ENCODE results near the gene PYDC1.
"Not testable (repeated sequence)": the region's sequence is repeated elsewhere in the genome, so short reads cannot be mapped to it uniquely, and the experiment has no call there.

PYDC1 gene

DNA sequence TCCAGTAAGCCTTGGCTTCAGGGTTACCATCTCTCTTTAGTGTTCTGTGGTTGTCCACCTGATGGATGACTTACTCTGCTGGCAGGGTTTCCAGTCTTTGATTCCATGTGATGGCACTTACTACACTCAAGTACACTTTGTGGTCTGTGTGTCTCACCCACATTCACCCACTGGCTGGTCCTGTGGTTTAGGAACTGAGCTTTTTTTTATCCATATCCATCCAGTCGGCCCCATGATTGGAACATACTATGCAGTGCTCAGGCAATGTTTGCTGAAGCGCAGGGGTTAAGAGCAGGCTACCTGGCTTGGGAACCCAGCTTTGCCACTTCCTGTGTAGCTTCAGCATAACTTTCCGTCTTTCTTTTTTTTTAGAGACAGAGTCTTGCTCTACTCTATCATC is 39.8 kb downstream of the PYDC1 start:
- no peak for DNase-seq

DNA sequence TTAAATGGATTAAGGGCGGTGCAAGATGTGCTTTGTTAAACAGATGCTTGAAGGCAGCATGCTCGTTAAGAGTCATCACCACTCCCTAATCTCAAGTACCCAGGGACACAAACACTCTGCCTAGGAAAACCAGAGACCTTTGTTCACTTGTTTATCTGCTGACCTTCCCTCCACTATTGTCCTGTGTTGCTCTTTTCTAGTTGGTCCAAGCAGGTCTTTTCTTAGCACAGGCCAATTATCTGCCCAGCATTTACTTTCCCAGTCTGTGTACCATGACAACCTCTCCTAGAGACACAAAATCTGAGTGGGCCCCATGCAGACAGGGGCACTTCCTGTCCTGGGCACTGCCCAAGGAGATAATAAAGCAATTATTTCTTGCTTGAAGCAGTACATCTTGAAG is 46.9 kb downstream of the PYDC1 start:
- DNase-seq = not testable (repeated sequence)

GRCh38 chr16:31168848-31169247 is 48.1 kb downstream of the PYDC1 start:
- DNase-seq = no peak

DNA sequence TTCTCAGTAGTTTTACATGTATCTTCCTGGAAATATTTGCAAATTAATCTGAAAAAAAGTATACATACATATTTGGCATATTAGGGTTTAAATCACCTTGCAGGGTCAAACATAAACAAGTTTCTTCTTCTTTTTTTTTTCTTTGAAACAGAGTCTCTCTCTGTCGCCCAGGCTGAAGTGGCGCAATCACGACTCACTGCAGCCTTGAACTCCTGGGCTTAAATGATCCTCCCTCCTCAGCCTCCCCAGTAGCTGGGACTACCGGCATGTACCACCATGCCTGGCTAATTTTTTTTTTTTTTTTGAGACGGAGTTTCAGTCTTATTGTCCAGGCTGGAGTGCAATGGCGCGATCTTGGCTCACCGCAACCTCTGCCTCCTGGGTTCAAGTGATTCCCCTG is 49.6 kb downstream of the PYDC1 start:
- no peak for DNase-seq
